ENCODE results near the gene CCDC40. TPM values are rescaled to one million over a fixed set of nuclear protein-coding genes. Genes with fewer than 3 reads are reported as not detected.

Gene CCDC40
- total and polyA plus RNA-seq, 12 donors = 2.1 to 15.7 (median 6.0) TPM

DNA sequence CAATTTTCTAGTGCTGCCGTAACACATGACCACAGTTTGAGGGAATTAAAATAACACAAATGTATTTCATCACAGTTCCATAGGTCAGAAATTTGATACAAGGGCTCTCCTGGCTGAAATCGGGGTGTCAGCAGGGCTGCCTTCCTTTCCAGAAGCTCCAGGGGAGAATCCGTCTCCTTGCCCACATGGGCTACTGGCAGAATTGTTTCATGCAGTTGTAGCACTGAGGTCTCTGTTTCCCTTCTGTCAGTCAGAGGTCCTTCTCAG is 89.9 kb downstream of the CCDC40 start:
- H3K27me3 ChIP-seq = no peaks in the 10 kb centered on the region
- no peaks in the 10 kb centered on the region for H3K36me3 ChIP-seq (replicated peaks in 1 of 2)
- no peaks in the 10 kb centered on the region for H3K4me1 ChIP-seq (replicated peaks in 1 of 2)
- no peak overlapping the region for H3K4me3 ChIP-seq
- H3K9me3 ChIP-seq (replicated peaks in 1 of 3) = no peaks in the 10 kb centered on the region
- intact Hi-C loops (cut with DNase I) = no loop called here
- no peak for TF ChIP-seq POLR2A (IDR thresholded peaks at IDR 0.05)
- TF ChIP-seq, protein P1, sequence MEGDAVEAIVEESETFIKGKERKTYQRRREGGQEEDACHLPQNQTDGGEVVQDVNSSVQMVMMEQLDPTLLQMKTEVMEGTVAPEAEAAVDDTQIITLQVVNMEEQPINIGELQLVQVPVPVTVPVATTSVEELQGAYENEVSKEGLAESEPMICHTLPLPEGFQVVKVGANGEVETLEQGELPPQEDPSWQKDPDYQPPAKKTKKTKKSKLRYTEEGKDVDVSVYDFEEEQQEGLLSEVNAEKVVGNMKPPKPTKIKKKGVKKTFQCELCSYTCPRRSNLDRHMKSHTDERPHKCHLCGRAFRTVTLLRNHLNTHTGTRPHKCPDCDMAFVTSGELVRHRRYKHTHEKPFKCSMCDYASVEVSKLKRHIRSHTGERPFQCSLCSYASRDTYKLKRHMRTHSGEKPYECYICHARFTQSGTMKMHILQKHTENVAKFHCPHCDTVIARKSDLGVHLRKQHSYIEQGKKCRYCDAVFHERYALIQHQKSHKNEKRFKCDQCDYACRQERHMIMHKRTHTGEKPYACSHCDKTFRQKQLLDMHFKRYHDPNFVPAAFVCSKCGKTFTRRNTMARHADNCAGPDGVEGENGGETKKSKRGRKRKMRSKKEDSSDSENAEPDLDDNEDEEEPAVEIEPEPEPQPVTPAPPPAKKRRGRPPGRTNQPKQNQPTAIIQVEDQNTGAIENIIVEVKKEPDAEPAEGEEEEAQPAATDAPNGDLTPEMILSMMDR (IDR thresholded peaks at IDR 0.05) = no peak
- 79 to 87% (median 81%) methylated on average over 3 of the region's 3 CpGs for WGBS, 4 donors
- no peak overlapping the region for H3K27ac ChIP-seq
- no peak for DNase-seq

DNA sequence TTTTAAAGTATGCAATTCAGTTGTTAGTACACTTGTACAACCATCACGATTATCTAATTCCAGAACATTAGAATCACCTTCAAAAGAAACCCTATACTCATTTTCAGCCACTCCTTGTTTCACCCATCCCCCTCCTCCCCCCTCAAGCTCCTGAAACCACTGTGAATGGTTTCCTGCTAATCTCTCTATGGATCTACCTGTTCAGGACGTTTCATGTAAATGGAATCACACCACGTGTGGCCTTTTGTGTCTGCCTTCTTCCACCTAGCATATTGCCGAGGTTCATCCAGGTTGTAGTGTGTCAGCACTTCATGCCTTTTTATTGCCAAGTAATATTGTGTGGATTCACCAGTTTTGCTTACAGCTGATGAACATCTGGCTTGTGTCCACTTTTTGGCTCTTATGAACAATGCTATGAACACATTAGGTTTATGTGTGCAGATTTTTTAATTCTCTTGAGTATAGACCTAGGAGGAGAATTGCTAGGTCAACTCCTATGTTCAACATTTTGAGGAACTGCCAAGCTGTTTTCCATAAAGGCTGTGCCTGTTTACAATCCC is 92.6 kb downstream of the CCDC40 start:
- intact Hi-C loops (cut with DNase I) = no loop called here
- Histone ChIP-seq H3K27me3 (no peaks in the 10 kb centered on the region), H3K27ac (no peak overlapping the region), H3K4me1 (replicated peaks in 1 of 2) (no peaks in the 10 kb centered on the region), H3K36me3 (replicated peaks in 1 of 2) (peaks cover 0 to 12% of the 10 kb centered on the region in 2 donors), H3K9me3 (replicated peaks in 1 of 3) (no peaks in the 10 kb centered on the region), H3K4me3 (no peak overlapping the region)
- 35 to 48% (median 43%) methylated on average over 4 of the region's 4 CpGs for WGBS, 4 donors
- TF ChIP-seq, protein P1 (IDR thresholded peaks at IDR 0.05) = no peak
- no peak for TF ChIP-seq POLR2A (IDR thresholded peaks at IDR 0.05)
- DNase-seq = no peak

DNA sequence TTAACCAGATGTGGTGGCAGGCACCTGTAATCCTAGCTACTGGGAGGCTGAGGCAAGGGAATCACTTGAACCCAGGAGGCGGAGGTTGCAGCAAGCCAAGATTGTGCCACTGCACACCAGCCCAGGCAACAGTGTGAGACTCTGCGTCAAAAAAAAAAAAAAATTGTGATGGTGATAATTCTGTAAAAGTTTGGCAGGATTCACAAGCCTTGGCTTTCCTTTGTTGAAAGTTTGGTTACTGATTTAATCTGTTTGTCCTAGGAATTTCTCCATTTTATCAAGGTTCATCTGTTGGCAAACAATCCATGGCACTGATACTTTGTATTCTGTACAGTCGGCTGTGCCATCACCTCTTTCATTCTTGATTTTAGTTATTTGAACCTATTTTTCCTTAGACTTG is 94.5 kb downstream of the CCDC40 start:
- no peaks in the 10 kb centered on the region for H3K4me1 ChIP-seq (replicated peaks in 1 of 2)
- H3K27ac ChIP-seq = no peak overlapping the region
- no peaks in the 10 kb centered on the region for H3K9me3 ChIP-seq (replicated peaks in 1 of 3)
- no peak for DNase-seq
- intact Hi-C loops (cut with DNase I) = loop anchor here in 1 of 2 donors (10.0 kb wide), 1 partner anchor 254 kb away; no protein-coding TSS in a partner anchor
- H3K4me3 ChIP-seq = no peak overlapping the region
- WGBS, 4 donors = 62 to 69% (median 65%) methylated on average over 3 of the region's 3 CpGs
- H3K27me3 ChIP-seq = no peaks in the 10 kb centered on the region
- H3K36me3 ChIP-seq (replicated peaks in 1 of 2) = peaks cover 0 to 31% of the 10 kb centered on the region in 2 donors
- no peak for TF ChIP-seq POLR2A (IDR thresholded peaks at IDR 0.05)
- TF ChIP-seq, protein P1 (IDR thresholded peaks at IDR 0.05) = no peak

DNA sequence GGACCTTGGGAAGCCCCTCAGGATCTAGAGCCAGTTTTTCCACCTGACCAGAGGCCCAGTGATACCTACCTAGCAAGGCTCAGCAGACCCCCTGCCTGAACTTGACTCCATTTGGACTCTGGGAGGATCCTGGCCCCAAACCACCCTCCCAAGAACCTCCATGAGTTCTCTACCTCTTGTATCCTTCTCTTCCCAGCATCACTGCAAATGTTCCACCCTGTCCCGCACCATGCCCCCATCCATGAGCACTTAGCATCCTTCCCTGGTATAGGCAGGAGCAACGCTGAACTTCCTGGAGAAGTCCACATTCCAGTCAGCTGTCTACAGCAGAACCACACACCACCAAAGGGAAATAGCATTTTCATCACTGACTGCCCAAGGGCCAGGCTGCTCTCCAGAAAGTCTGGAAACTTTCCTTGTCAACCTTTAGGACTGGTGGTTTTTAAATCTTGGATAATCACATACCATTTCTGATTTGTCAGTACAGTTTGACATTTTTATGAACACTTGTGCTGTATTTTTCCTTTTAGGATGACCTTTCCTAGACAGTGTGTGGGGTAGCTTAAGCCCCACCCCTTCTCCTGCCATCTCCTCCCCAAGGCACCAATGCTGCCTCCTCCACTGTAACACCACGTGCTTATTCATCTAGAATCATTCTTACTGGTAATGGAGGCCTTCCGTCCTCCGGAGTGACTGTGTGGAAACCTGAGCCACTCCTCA is 96.6 kb downstream of the CCDC40 start:
- DNase-seq = no peak
- Histone ChIP-seq H3K4me3 (no peak overlapping the region), H3K27ac (no peak overlapping the region), H3K9me3 (replicated peaks in 1 of 3) (no peaks in the 10 kb centered on the region), H3K4me1 (replicated peaks in 1 of 2) (no peaks in the 10 kb centered on the region), H3K27me3 (no peaks in the 10 kb centered on the region), H3K36me3 (replicated peaks in 1 of 2) (peaks cover 0 to 52% of the 10 kb centered on the region in 2 donors)
- intact Hi-C loops (cut with DNase I) = loop anchor here in 1 of 2 donors (10.0 kb wide), 1 partner anchor 252 kb away; no protein-coding TSS in a partner anchor
- TF ChIP-seq, protein P1 (IDR thresholded peaks at IDR 0.05) = no peak
- no peak for TF ChIP-seq POLR2A (IDR thresholded peaks at IDR 0.05)
- WGBS, 4 donors = 83 to 87% (median 84%) methylated on average over 5 of the region's 5 CpGs

All from adrenal gland (tissue), 12 donors.